Stomach (tissue), 9 donors: ENCODE data around the gene NCOA4. TPM values are rescaled to one million over a fixed set of nuclear protein-coding genes. Genes with fewer than 3 reads are reported as not detected.

Experiments
- DNase-seq, 2 donors: peaks; one replicate each; pipeline versions ENCODE4 v3.0.0 to v3.0.0-alpha.2; 2013 to 2019
- H3K27ac ChIP-seq, 5 donors: fragments of 200-600 bp in 4 of 5; sonication (generic) in 4 of 5; one replicate each; pipeline ENCODE4 v1.5.1; 2013 to 2019; ENCODE audit warnings: mild to moderate bottlenecking in 1 of 5, moderate library complexity in 1 of 5
- H3K27me3 ChIP-seq, 3 donors: fragments of 200-600 bp; sonication (generic); one replicate each; pipeline ENCODE4 v1.5.1; 2017 to 2019; ENCODE audit warnings: mixed run types in 1 of 3
- H3K36me3 ChIP-seq, 4 donors: fragments of 200-600 bp; sonication (generic); 1 replicate in 3 of 4; 2 replicates in 1 of 4; pipeline ENCODE4 v1.5.1; 2016 to 2019
- H3K4me1 ChIP-seq, 4 donors: fragments of 200-600 bp; sonication (generic); one replicate each; pipeline ENCODE4 v1.5.1; 2016 to 2019
- H3K4me3 ChIP-seq, 4 donors: fragments of 200-600 bp; sonication (generic) in 3 of 4; one replicate each; pipeline ENCODE4 v1.5.1; 2016 to 2019; ENCODE audit warnings: mild to moderate bottlenecking in 1 of 4
- H3K9me3 ChIP-seq, 4 donors: fragments of 200-600 bp; sonication (generic); one replicate each; pipeline ENCODE4 v1.5.1; 2016 to 2019
- CTCF ChIP-seq, 7 experiments: fragments of 450-650 bp in 4 of 7; fragments of 200-600 bp in 3 of 7; sonication (generic) in 3 of 7; IDR thresholded peaks; one replicate each; pipeline ENCODE4 v1.5.1; 2016 to 2019; ENCODE audit warnings: antibody characterized with exemption in 7 of 7, control low read depth in 2 of 7, mild to moderate bottlenecking in 1 of 7
- EP300 ChIP-seq: sonication (generic); formaldehyde crosslinking; IDR thresholded peaks from one replicate; pipeline ENCODE4 v1.6.1; 2017; ENCODE audit warnings: antibody characterized with exemption
- POLR2A ChIP-seq, 4 donors: fragments of 450-650 bp; IDR thresholded peaks; one replicate each; pipeline ENCODE4 v1.6.1; 2016; ENCODE audit warnings: antibody characterized with exemption in 4 of 4, control low read depth in 2 of 4, mild to moderate bottlenecking in 1 of 4, moderate library complexity in 1 of 4
- POLR2AphosphoS5 ChIP-seq, 3 donors: sonication (generic); formaldehyde crosslinking; IDR thresholded peaks; one replicate each; pipeline ENCODE4 v1.6.1; 2016; ENCODE audit warnings: antibody characterized with exemption in 3 of 3
- WGBS, 5 donors: extraction: QIAGEN DNeasy Blood & Tissue Kit in 3 of 5; methylation state at CpG; one replicate each; pipeline versions ENCODE4 v1.1.5 to v1.1.7; 2013 to 2018; 5-methylcytosine and 5-hydroxymethylcytosine counted together
- intact Hi-C: fragments of 100-400 bp; cut with DNase I; formaldehyde crosslinking; loops from one replicate; pipeline ENCODE4 v1.15.1; 2023; ENCODE audit warnings: low total_unique reads
- polyA plus RNA-seq, 3 donors: library from polyadenylated mRNA; stranded (reverse); fragments of 200-250 nt; gene quantifications; one replicate each; pipeline ENCODE4 v1.2.3, GENCODE V29; 2013
- total RNA-seq, 5 donors: library from RNA; depleted of rRNA; stranded (reverse); fragments of >200 nt; gene quantifications; one replicate each; pipeline versions ENCODE4 v1.1.0 to v1.2.3, GENCODE V29; 2014 to 2016
- donor health status: healthy with polysubstance abuse.
- donor health status: Bipolar disorder and iron deficiency.
- donor health status: healthy.

The NCOA4 gene
- total and polyA plus RNA-seq, 8 donors: 35.7 to 260 (median 83.0) TPM

GRCh38 chr10:46077141-46077554 lies 46.7 kb upstream of the NCOA4 start:
- H3K27ac ChIP-seq: no peak overlapping the region
- H3K4me3 ChIP-seq: no peak overlapping the region
- DNase-seq: no peak
- H3K36me3 ChIP-seq: no peaks in the 10 kb centered on the region
- intact Hi-C loops: no loop called here
- no peaks in the 10 kb centered on the region for H3K27me3 ChIP-seq
- TF ChIP-seq EP300: no peak
- no peak for TF ChIP-seq POLR2A (IDR thresholded peaks at IDR 0.05)
- TF ChIP-seq CTCF (IDR thresholded peaks at IDR 0.05): no peak
- TF ChIP-seq POLR2AphosphoS5 (IDR thresholded peaks at IDR 0.05): no peak
- H3K9me3 ChIP-seq: peaks cover 0 to 6% (median 2%) of the 10 kb centered on the region in 4 donors
- no peaks in the 10 kb centered on the region for H3K4me1 ChIP-seq
- WGBS, 5 donors: 67 to 84% (median 76%) methylated on average over 4 of the region's 4 CpGs

- Histone ChIP-seq H3K4me3 (no peak overlapping the region), H3K4me1 (no peaks in the 10 kb centered on the region), H3K9me3 (peaks cover 0 to 6% (median 2%) of the 10 kb centered on the region in 4 donors), H3K27me3 (no peaks in the 10 kb centered on the region), H3K27ac (no peak overlapping the region), H3K36me3 (no peaks in the 10 kb centered on the region)
- intact Hi-C loops: no loop called here
- no peak for TF ChIP-seq EP300
- TF ChIP-seq POLR2A (IDR thresholded peaks at IDR 0.05): no peak
- TF ChIP-seq POLR2AphosphoS5 (IDR thresholded peaks at IDR 0.05): no peak
- no peak for TF ChIP-seq CTCF (IDR thresholded peaks at IDR 0.05)
- WGBS, 5 donors: 75 to 83% (median 79%) methylated on average over 3 of the region's 3 CpGs
- no peak for DNase-seq
These were observed 45.4 kb upstream of the NCOA4 start for GRCh38 chr10:46075869-46076268.

GRCh38 chr10:46074196-46074946 lies 43.9 kb upstream of the NCOA4 start:
- peaks cover 0 to 6% (median 2%) of the 10 kb centered on the region in 4 donors for H3K9me3 ChIP-seq
- intact Hi-C loops: no loop called here
- H3K27ac ChIP-seq: no peak overlapping the region
- TF ChIP-seq POLR2AphosphoS5 (IDR thresholded peaks at IDR 0.05): no peak
- TF ChIP-seq CTCF (IDR thresholded peaks at IDR 0.05): no peak
- TF ChIP-seq POLR2A (IDR thresholded peaks at IDR 0.05): no peak
- no peak for TF ChIP-seq EP300
- H3K27me3 ChIP-seq: no peaks in the 10 kb centered on the region
- no peaks in the 10 kb centered on the region for H3K4me1 ChIP-seq
- H3K36me3 ChIP-seq: no peaks in the 10 kb centered on the region
- DNase-seq: no peak
- WGBS, 5 donors: 56 to 89% (median 70%) methylated on average over 4 of the region's 4 CpGs
- no peak overlapping the region for H3K4me3 ChIP-seq

GRCh38 chr10:46073564-46073963 lies 43.1 kb upstream of the NCOA4 start:
- H3K27ac ChIP-seq: no peak overlapping the region
- DNase-seq: no peak
- TF ChIP-seq EP300 (no peak), POLR2AphosphoS5 (IDR thresholded peaks at IDR 0.05) (no peak), CTCF (IDR thresholded peaks at IDR 0.05) (no peak), POLR2A (IDR thresholded peaks at IDR 0.05) (no peak)
- intact Hi-C loops: no loop called here
- no peaks in the 10 kb centered on the region for H3K36me3 ChIP-seq
- no peaks in the 10 kb centered on the region for H3K4me1 ChIP-seq
- H3K27me3 ChIP-seq: no peaks in the 10 kb centered on the region
- H3K4me3 ChIP-seq: no peak overlapping the region
- peaks cover 0 to 6% (median 2%) of the 10 kb centered on the region in 4 donors for H3K9me3 ChIP-seq
- 92 to 97% (median 95%) methylated on average over 1 of the region's 1 CpG for WGBS, 5 donors
